Neural cell (in vitro differentiated cells): ENCODE measurements around the gene ROR2.

Source experiments
- CTCF ChIP-seq: fragments of 450-650 bp; IDR thresholded peaks from 2 replicates; pipeline ENCODE4 v1.5.1; 2014; ENCODE audit warnings: antibody characterized with exemption, mild to moderate bottlenecking, moderate library complexity; ENCODE audit not compliant: poor library complexity, severe bottlenecking
- EP300 ChIP-seq: fragments of 450-650 bp; conservative IDR thresholded peaks from 2 replicates; pipeline ENCODE4 v1.6.1; 2014; ENCODE audit warnings: antibody characterized with exemption, mild to moderate bottlenecking, moderate library complexity; ENCODE audit not compliant: poor library complexity, severe bottlenecking
- EZH2 ChIP-seq: fragments of 200-600, 300-800 bp; shearing (Covaris generic), sonication (generic); IDR thresholded peaks from 2 replicates; pipeline ENCODE4 v1.6.1; 2014; ENCODE audit warnings: antibody characterized with exemption, low read length, borderline replicate concordance, mild to moderate bottlenecking; ENCODE audit not compliant: insufficient read depth, poor library complexity, severe bottlenecking
- POLR2AphosphoS5 ChIP-seq: IDR thresholded peaks from 2 replicates; pipeline ENCODE4 v1.6.1; 2012
- RAD21 ChIP-seq: fragments of 450-650 bp; conservative IDR thresholded peaks from 2 replicates; pipeline ENCODE4 v1.6.1; 2014; ENCODE audit warnings: antibody characterized with exemption, mild to moderate bottlenecking, moderate library complexity
- TAF1 ChIP-seq: IDR thresholded peaks from 2 replicates; pipeline ENCODE4 v1.6.1; 2012; ENCODE audit warnings: low read depth

GRCh38 chr9:91905237-91905650, 44.8 kb downstream of the ROR2 start:
- TF ChIP-seq EZH2 (no peak), CTCF (no peak), EP300 (no peak), TAF1 (no peak), POLR2AphosphoS5 (no peak), RAD21 (no peak)
